IMR-90 (cell line): Measurements from ENCODE around the gene ATP6AP1. TPM values are rescaled to one million over a fixed set of nuclear protein-coding genes. Genes with fewer than 3 reads are reported as not detected.

ENCODE experiments used
- ATAC-seq: fragments of 200-7000 bp; cut with Tn5 transposase; 2 replicates; pipeline ENCODE4 v1.9.1; 2020; ENCODE audit warnings: low read depth, mild to moderate bottlenecking, moderate library complexity
- BruUV-seq: library from RNA; stranded (reverse); fragments of 400-500 nt; replicated peaks from 2 replicates; lab custom pipeline; 2021; lab: Mats Ljungman, UMichigan
- CTCF ChIA-PET: fragments of 300-600 bp; formaldehyde crosslinking; extraction: SDS; loops from one replicate; lab custom pipeline; 2021; ENCODE audit warnings: antibody characterized with exemption; lab: Yijun Ruan, JAX
- POLR2A ChIA-PET: fragments of 300-600 bp; sonication (Branson Sonifier 250); formaldehyde crosslinking; loops from one replicate; lab custom pipeline; 2022; ENCODE audit warnings: antibody characterized with exemption; ENCODE audit not compliant: unreplicated experiment; lab: Charles Lee
- DNase-seq: peaks from one replicate; pipeline ENCODE4 v3.0.0; 2013
- H2AFZ ChIP-seq: replicated peaks from 2 replicates; pipeline ENCODE3; 2013; ENCODE audit warnings: low read length, mild to moderate bottlenecking; ENCODE audit not compliant: poor library complexity
- H2AK5ac ChIP-seq: 2 replicates; pipeline ENCODE4 v1.6.1; 2013; ENCODE audit warnings: low read depth, low read length, inconsistent platforms
- H2AK9ac ChIP-seq: replicated peaks from 2 replicates; pipeline ENCODE3; 2013; ENCODE audit warnings: mild to moderate bottlenecking, low read depth, low read length, moderate library complexity; ENCODE audit not compliant: poor library complexity
- H2BK120ac ChIP-seq: 2 replicates; pipeline ENCODE4 v1.6.1; 2013; ENCODE audit warnings: low read depth, low read length, inconsistent platforms
- H2BK15ac ChIP-seq: 3 replicates; pipeline ENCODE4 v1.6.1; 2013; ENCODE audit warnings: low read depth, low read length, inconsistent platforms
- H2BK20ac ChIP-seq: 2 replicates; pipeline ENCODE4 v1.6.1; 2013; ENCODE audit warnings: low read depth, mild to moderate bottlenecking, inconsistent platforms, low read length, moderate library complexity
- H2BK5ac ChIP-seq: 2 replicates; pipeline ENCODE4 v1.6.1; 2013; ENCODE audit warnings: mild to moderate bottlenecking, low read depth, low read length, inconsistent platforms; ENCODE audit not compliant: poor library complexity, severe bottlenecking
- H3K14ac ChIP-seq: replicated peaks from 2 replicates; pipeline ENCODE4 v1.6.1; 2013; ENCODE audit warnings: low read depth, low read length, inconsistent platforms
- H3K18ac ChIP-seq: 2 replicates; pipeline ENCODE4 v1.6.1; 2013; ENCODE audit warnings: low read depth, low read length, control low read depth
- H3K23ac ChIP-seq: 2 replicates; pipeline ENCODE4 v1.6.1; 2013; ENCODE audit warnings: low read depth, low read length, inconsistent platforms
- H3K27ac ChIP-seq: 2 replicates; pipeline ENCODE4 v1.5.1; 2013; ENCODE audit warnings: mild to moderate bottlenecking, control low read depth, low read length; ENCODE audit not compliant: insufficient read depth
- H3K27me3 ChIP-seq: 2 replicates; pipeline ENCODE4 v1.6.1; 2013; ENCODE audit warnings: low read length; ENCODE audit not compliant: control insufficient read depth, insufficient read depth
- H3K36me3 ChIP-seq: 2 replicates; pipeline ENCODE4 v1.6.1; 2013; ENCODE audit warnings: low read length, mixed read lengths; ENCODE audit not compliant: control insufficient read depth, insufficient read depth
- H3K4ac ChIP-seq: 2 replicates; pipeline ENCODE4 v1.6.1; 2013; ENCODE audit warnings: low read depth, low read length, inconsistent platforms
- H3K4me1 ChIP-seq: 2 replicates; pipeline ENCODE4 v1.6.1; 2013; ENCODE audit warnings: low read length, mixed read lengths; ENCODE audit not compliant: control insufficient read depth, insufficient read depth
- H3K4me2 ChIP-seq: 2 replicates; pipeline ENCODE4 v1.6.1; 2013; ENCODE audit warnings: low read depth, mild to moderate bottlenecking, control low read depth, low read length, moderate library complexity
- H3K4me3 ChIP-seq: 2 replicates; pipeline ENCODE4 v1.5.1; 2013; ENCODE audit warnings: low read depth, mild to moderate bottlenecking, control low read depth, low read length, moderate library complexity; ENCODE audit not compliant: insufficient read depth
- H3K56ac ChIP-seq: 2 replicates; pipeline ENCODE4 v1.6.1; 2013; ENCODE audit warnings: low read length, inconsistent platforms; ENCODE audit not compliant: insufficient read depth; ENCODE audit errors: extremely low read depth
- H3K79me1 ChIP-seq, 2 experiments: 2 replicates each; pipeline ENCODE4 v1.6.1; 2013; ENCODE audit warnings: low read length in 2 of 2, inconsistent platforms in 1 of 2, low read depth in 1 of 2
- H3K9ac ChIP-seq: 2 replicates; pipeline ENCODE4 v1.6.1; 2013; ENCODE audit warnings: low read depth, low read length, control low read depth
- H3K9me1 ChIP-seq: 2 replicates; pipeline ENCODE4 v1.6.1; 2013; ENCODE audit warnings: low read length, inconsistent platforms; ENCODE audit not compliant: insufficient read depth
- H3K9me3 ChIP-seq: 2 replicates; pipeline ENCODE4 v1.6.1; 2013; ENCODE audit warnings: low read length; ENCODE audit not compliant: control insufficient read depth, insufficient read depth
- H4K20me1 ChIP-seq: 2 replicates; pipeline ENCODE4 v1.6.1; 2013; ENCODE audit warnings: low read length, inconsistent platforms; ENCODE audit not compliant: insufficient read depth
- H4K5ac ChIP-seq: 2 replicates; pipeline ENCODE4 v1.6.1; 2013; ENCODE audit warnings: mild to moderate bottlenecking, low read depth, low read length, control low read depth
- H4K8ac ChIP-seq, 2 experiments: 2 replicates each; pipeline ENCODE4 v1.6.1; 2013; ENCODE audit warnings: low read depth in 2 of 2, low read length in 2 of 2, control low read depth in 1 of 2, inconsistent platforms in 1 of 2
- H4K91ac ChIP-seq: 2 replicates; pipeline ENCODE4 v1.6.1; 2013; ENCODE audit warnings: low read depth, low read length, inconsistent platforms; ENCODE audit not compliant: insufficient read depth
- CEBPB ChIP-seq: IDR thresholded peaks from 2 replicates; pipeline ENCODE4 v1.6.1; 2012; ENCODE audit warnings: low read depth, low read length, improper control_type of control experiment
- CHD1 ChIP-seq: IDR thresholded peaks from 2 replicates; pipeline ENCODE4 v1.6.1; 2012; ENCODE audit warnings: low read depth, low read length, improper control_type of control experiment
- MAFK ChIP-seq: IDR thresholded peaks from 2 replicates; pipeline ENCODE4 v1.6.1; 2012; ENCODE audit warnings: low read depth, low read length, improper control_type of control experiment
- MAZ ChIP-seq: IDR thresholded peaks from 2 replicates; pipeline ENCODE4 v1.6.1; 2012; ENCODE audit warnings: low read depth, mild to moderate bottlenecking, low read length, improper control_type of control experiment, moderate library complexity, borderline replicate concordance
- NFE2L2 ChIP-seq: fragments of 150-350 bp; IDR thresholded peaks from 2 replicates; pipeline ENCODE4 v1.6.1; 2016; ENCODE audit warnings: low read depth, mild to moderate bottlenecking, low read length
- RCOR1 ChIP-seq: IDR thresholded peaks from 2 replicates; pipeline ENCODE4 v1.6.1; 2012; ENCODE audit warnings: mild to moderate bottlenecking, low read length, improper control_type of control experiment; ENCODE audit not compliant: insufficient replicate concordance
- WGBS, 2 experiments: methylation state at CpG; one replicate each; pipeline versions ENCODE4 v1.1.5 to v1.1.7; 2013; ENCODE audit warnings: missing lambda C conversion rate in 2 of 2; ENCODE audit not compliant: insufficient read length in 1 of 2; ENCODE audit errors: extremely low coverage in 2 of 2; 5-methylcytosine and 5-hydroxymethylcytosine counted together
- dilution Hi-C: fragments of 300-500 bp; cut with HindIII; formaldehyde crosslinking; loops from one replicate; pipeline ENCODE4 v1.14.3; 2018; ENCODE audit warnings: low sequenced_read_pairs; ENCODE audit not compliant: unreplicated experiment
- in situ Hi-C: fragments of 300-500 bp; cut with MboI; formaldehyde crosslinking; loops from 3 replicates; pipeline ENCODE4 v1.14.3; 2019; ENCODE audit warnings: low sequenced_read_pairs, inconsistent platforms, mixed read lengths
- intact Hi-C: fragments of 100-400 bp; cut with micrococcal nuclease; formaldehyde crosslinking; loops from 2 replicates; pipeline ENCODE4 v1.10.0; 2022
- polyA plus RNA-seq, 3 experiments: library from polyadenylated mRNA; depleted of rRNA; stranded (reverse); fragments of >200 nt; gene quantifications; 2 replicates each; pipeline ENCODE4 v1.2.3, GENCODE V29; 2012; ENCODE audit warnings: low replicate concordance in 1 of 3
- total RNA-seq: library from RNA; depleted of rRNA; stranded (reverse); fragments of >200 nt; gene quantifications from 2 replicates; pipeline ENCODE4 v1.2.3, GENCODE V29; 2012

Gene ATP6AP1
- total and polyA plus RNA-seq, 2 of the 4 experiments (the other 2 are of a cell fraction), result 13.8 to 96.7 TPM

DNA sequence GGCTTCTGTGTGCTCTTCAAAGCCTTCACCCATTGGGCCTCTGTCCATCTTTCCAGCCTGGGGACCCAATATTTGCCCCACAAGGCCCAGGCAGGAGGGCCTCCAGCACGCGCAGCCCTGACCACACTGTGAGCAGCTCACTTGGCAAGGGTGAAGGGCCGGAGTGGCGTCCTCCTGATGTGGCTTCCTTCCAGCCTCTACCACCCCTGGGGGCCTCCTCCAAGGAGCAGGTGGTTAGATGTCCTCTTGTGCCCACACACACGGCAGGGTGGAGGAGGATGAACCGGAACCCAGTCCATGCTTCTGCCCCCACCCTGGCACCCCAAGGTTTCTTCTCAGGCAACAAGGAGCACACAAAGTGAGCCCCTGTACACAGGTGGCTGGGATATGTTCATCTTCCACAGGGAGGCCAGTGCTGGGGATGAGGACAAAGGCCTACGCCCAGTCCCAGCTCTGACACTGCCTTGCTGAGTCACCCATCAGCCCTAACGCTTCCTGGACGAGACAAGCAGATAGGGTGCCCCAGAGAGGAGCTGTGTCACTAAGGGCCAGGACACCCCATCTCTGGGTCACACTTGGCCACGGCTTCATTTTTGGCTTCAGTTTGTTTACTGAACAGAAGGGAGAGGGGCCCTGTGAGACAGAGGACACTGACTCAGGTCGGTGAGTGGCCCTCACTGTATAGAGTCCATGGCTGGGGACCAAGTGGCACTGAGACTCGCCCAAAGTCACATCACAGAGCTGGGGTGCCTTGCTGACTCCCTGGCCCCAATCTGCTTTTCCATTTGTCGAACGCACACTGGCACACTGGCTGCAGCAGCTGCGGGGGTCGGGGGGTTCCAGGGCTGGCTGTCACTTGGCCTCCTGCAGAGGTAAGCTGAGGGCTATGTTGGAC lies 56.0 kb downstream of the ATP6AP1 start (continued):
- no peak for TF ChIP-seq MAZ

DNA sequence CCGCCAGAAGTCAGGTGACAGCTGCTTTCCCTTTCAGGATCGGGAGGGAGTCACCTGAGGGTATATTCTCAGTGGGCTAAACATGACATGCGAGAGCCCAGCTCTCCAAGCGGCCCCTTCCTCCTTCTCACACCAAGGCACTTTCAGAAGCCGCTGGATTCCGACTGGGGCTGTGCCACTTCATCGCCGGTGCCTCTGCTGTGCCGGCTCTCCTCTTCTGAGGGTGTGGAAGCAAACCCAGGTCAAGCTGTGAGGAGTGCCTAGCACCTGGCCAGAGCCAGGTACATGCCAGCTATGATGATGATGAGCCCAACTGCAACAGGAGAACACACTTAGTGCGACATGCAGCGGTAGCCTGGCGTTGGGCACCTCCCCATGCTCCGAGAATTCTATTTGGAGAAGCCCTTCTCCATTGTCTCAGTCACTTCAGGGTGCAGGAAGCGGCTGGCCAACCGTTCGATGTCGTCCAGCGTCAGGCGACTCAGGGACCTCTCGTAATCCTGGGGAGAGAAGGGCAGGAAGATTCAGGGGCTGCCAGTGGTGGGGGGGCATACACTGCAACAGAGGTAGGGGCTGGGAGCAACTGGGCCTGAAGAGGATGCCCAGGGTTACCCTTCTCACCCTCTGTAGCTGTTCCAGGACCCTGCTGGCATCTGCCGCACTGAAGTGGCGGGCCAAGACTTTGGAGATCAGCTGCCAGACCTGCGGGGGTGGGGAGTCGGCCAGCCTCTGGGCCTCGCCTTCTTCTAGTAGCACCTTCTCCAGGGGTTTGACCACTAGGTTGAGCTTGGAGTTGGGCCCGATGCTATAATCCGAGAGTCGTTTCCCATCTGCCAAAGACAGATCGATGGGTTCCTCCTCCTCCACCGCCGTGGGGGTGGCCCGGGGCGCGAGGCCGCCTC lies 56.9 kb downstream of the ATP6AP1 start:
- CTCF ChIA-PET, result no interaction called here
- intact Hi-C loops, result no loop called here

More for the DNA sequence above, 56.9 kb downstream of the ATP6AP1 start:
- peaks cover 16% of the 10 kb centered on the region; the same call in 1 of the 2 replicates for H3K36me3 ChIP-seq
- H4K5ac ChIP-seq, result no peak overlapping the region
- no peak overlapping the region for H2BK15ac ChIP-seq
- TF ChIP-seq CEBPB, result no peak
- TF ChIP-seq MAFK, result no peak
- no peak for TF ChIP-seq RCOR1
- no peak for TF ChIP-seq NFE2L2
- TF ChIP-seq CHD1, result no peak
- peak overlapping the region; percentile 86 for H3K4me3 ChIP-seq
- peak overlapping the region; percentile 83; the same call in 1 of the 2 replicates for H3K27ac ChIP-seq
- peak overlapping the region; percentile 69 for H2AFZ ChIP-seq
- H3K23ac ChIP-seq, result peak overlapping the region; percentile 42; the same call in 1 of the 2 replicates
- in situ Hi-C loops, result no loop called here
- ATAC-seq (no peak), DNase-seq (no peak)
- 70% methylated on average over 8 of the region's 35 CpGs; no CpG with 5 or more reads in 1 of the 2 experiments for WGBS, 2 experiments
- H3K27me3 ChIP-seq, result no peaks in the 10 kb centered on the region
- H2AK9ac ChIP-seq, result peak overlapping the region; percentile 99
- no peak overlapping the region for H2BK5ac ChIP-seq
- peak overlapping the region; percentile 40 for H3K4ac ChIP-seq
- H4K20me1 ChIP-seq, result peaks cover 4% of the 10 kb centered on the region; the same call in 1 of the 2 replicates
- H3K9me1 ChIP-seq, result peaks cover 8% of the 10 kb centered on the region; the same call in 1 of the 2 replicates
- POLR2A ChIA-PET, result no interaction called here
- H3K9ac ChIP-seq, result peak overlapping the region; percentile 86
- H3K14ac ChIP-seq, result no peak overlapping the region
- H3K4me2 ChIP-seq, result peak overlapping the region; percentile 64
- H3K9me3 ChIP-seq, result no peaks in the 10 kb centered on the region
- no TSS peak for BruUV-seq
- 0 out of 4 replicates have a peak overlapping the region, but pooled peaks of 1 of the 2 experiments have one; percentile 64 for H4K8ac ChIP-seq
- H3K4me1 ChIP-seq, result peaks cover 4% of the 10 kb centered on the region; the same call in 1 of the 2 replicates
- dilution Hi-C loops, result no loop called here
- no peak overlapping the region for H3K18ac ChIP-seq
- no peak overlapping the region for H2BK20ac ChIP-seq
- no peak overlapping the region; the same call in 1 of the 2 replicates for H3K56ac ChIP-seq
- no peak overlapping the region for H2BK120ac ChIP-seq
- H2AK5ac ChIP-seq, result peak overlapping the region; percentile 67
- peaks cover 3 to 38% of the 10 kb centered on the region in 2 experiments; a peak in 3 of 4 replicates for H3K79me1 ChIP-seq
- H4K91ac ChIP-seq, result peak overlapping the region; percentile 62; the same call in 1 of the 2 replicates
